ENCODE data around the gene MMD2. TPM values are rescaled to one million over a fixed set of nuclear protein-coding genes. Genes with fewer than 3 reads are reported as not detected.

MMD2 gene
- total and polyA plus RNA-seq, 2 experiments from 2014 or later, result 0.11 to 0.38 TPM

DNA sequence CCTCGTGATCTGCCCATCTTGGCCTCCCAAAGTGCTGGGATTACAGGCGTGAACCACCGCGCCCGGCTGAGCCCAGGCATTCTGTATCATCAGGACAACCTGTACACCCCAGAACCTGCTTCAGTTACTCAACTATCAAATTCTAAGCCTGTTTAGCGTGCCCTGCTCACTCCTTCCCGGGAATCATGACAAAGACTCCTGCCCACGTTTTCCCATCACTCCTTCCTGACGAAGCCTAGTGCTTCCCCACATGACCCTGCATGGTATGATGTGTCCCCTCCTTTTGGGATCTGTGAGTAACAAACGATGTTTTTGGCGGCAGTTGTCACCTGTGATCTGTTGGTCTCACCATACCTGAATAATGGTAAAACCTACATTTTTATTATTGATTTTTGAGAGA is 63.2 kb downstream of the MMD2 start:
- H2AFZ ChIP-seq, result no peak overlapping the region
- no peaks in the 10 kb centered on the region for H3K36me3 ChIP-seq (ENCODE audit: insufficient read depth)
- H3K9me2 ChIP-seq (ENCODE audit: insufficient read depth), result no peaks in the 10 kb centered on the region
- H3K4me2 ChIP-seq, result no peak overlapping the region
- no peaks in the 10 kb centered on the region for H3K36me3 Mint-ChIP-seq (ENCODE audit: low read depth)
- H3K4me3 Mint-ChIP-seq, result no peak overlapping the region
- DNase-seq (ENCODE audit: low spot score), result no peak
- 0 out of 2 replicates have a peak, but pooled peaks cover 4% of the 10 kb centered on the region for H3K4me1 ChIP-seq (ENCODE audit: insufficient read depth)
- H3K27me3 Mint-ChIP-seq (ENCODE audit: insufficient read depth, low read depth, poor library complexity), result peaks cover 2% of the 10 kb centered on the region
- TF ChIP-seq CREB1 (CRISPR knock-in tag; IDR thresholded peaks at IDR 0.05; ENCODE audit: low read depth), result no peak
- no peak for TF ChIP-seq EZH2phosphoT487 (IDR thresholded peaks at IDR 0.05; ENCODE audit: unreplicated experiment)
- TF ChIP-seq, protein P1, sequence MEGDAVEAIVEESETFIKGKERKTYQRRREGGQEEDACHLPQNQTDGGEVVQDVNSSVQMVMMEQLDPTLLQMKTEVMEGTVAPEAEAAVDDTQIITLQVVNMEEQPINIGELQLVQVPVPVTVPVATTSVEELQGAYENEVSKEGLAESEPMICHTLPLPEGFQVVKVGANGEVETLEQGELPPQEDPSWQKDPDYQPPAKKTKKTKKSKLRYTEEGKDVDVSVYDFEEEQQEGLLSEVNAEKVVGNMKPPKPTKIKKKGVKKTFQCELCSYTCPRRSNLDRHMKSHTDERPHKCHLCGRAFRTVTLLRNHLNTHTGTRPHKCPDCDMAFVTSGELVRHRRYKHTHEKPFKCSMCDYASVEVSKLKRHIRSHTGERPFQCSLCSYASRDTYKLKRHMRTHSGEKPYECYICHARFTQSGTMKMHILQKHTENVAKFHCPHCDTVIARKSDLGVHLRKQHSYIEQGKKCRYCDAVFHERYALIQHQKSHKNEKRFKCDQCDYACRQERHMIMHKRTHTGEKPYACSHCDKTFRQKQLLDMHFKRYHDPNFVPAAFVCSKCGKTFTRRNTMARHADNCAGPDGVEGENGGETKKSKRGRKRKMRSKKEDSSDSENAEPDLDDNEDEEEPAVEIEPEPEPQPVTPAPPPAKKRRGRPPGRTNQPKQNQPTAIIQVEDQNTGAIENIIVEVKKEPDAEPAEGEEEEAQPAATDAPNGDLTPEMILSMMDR (conservative IDR thresholded peaks at IDR 0.05; ENCODE audit: low read depth in 2 of 2), result no peak
- TF ChIP-seq, protein P2, sequence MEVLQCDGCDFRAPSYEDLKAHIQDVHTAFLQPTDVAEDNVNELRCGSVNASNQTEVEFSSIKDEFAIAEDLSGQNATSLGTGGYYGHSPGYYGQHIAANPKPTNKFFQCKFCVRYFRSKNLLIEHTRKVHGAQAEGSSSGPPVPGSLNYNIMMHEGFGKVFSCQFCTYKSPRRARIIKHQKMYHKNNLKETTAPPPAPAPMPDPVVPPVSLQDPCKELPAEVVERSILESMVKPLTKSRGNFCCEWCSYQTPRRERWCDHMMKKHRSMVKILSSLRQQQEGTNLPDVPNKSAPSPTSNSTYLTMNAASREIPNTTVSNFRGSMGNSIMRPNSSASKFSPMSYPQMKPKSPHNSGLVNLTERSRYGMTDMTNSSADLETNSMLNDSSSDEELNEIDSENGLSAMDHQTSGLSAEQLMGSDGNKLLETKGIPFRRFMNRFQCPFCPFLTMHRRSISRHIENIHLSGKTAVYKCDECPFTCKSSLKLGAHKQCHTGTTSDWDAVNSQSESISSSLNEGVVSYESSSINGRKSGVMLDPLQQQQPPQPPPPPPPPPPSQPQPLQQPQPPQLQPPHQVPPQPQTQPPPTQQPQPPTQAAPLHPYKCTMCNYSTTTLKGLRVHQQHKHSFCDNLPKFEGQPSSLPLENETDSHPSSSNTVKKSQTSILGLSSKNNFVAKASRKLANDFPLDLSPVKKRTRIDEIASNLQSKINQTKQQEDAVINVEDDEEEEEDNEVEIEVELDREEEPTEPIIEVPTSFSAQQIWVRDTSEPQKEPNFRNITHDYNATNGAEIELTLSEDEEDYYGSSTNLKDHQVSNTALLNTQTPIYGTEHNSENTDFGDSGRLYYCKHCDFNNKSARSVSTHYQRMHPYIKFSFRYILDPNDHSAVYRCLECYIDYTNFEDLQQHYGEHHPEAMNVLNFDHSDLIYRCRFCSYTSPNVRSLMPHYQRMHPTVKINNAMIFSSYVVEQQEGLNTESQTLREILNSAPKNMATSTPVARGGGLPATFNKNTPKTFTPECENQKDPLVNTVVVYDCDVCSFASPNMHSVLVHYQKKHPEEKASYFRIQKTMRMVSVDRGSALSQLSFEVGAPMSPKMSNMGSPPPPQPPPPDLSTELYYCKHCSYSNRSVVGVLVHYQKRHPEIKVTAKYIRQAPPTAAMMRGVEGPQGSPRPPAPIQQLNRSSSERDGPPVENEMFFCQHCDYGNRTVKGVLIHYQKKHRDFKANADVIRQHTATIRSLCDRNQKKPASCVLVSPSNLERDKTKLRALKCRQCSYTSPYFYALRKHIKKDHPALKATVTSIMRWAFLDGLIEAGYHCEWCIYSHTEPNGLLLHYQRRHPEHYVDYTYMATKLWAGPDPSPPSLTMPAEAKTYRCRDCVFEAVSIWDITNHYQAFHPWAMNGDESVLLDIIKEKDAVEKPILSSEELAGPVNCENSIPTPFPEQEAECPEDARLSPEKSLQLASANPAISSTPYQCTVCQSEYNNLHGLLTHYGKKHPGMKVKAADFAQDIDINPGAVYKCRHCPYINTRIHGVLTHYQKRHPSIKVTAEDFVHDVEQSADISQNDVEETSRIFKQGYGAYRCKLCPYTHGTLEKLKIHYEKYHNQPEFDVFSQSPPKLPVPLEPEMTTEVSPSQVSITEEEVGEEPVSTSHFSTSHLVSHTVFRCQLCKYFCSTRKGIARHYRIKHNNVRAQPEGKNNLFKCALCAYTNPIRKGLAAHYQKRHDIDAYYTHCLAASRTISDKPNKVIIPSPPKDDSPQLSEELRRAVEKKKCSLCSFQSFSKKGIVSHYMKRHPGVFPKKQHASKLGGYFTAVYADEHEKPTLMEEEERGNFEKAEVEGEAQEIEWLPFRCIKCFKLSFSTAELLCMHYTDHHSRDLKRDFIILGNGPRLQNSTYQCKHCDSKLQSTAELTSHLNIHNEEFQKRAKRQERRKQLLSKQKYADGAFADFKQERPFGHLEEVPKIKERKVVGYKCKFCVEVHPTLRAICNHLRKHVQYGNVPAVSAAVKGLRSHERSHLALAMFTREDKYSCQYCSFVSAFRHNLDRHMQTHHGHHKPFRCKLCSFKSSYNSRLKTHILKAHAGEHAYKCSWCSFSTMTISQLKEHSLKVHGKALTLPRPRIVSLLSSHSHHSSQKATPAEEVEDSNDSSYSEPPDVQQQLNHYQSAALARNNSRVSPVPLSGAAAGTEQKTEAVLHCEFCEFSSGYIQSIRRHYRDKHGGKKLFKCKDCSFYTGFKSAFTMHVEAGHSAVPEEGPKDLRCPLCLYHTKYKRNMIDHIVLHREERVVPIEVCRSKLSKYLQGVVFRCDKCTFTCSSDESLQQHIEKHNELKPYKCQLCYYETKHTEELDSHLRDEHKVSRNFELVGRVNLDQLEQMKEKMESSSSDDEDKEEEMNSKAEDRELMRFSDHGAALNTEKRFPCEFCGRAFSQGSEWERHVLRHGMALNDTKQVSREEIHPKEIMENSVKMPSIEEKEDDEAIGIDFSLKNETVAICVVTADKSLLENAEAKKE (CRISPR knock-in tag; IDR thresholded peaks at IDR 0.05), result no peak
- H3K27me3 ChIP-seq (ENCODE audit: insufficient read depth), result no peaks in the 10 kb centered on the region
- H3K9me3 Mint-ChIP-seq, result peaks cover 14% of the 10 kb centered on the region; the same call in 2 of the 3 replicates
- H3K27ac Mint-ChIP-seq, result no peak overlapping the region; the same call in 1 of the 2 replicates
- ATAC-seq, result no peak
- H3K79me2 ChIP-seq (replicated peaks; ENCODE audit: insufficient read depth), result no peaks in the 10 kb centered on the region
- no peak overlapping the region for H3K27ac ChIP-seq (ENCODE audit: low read depth)
- no peaks in the 10 kb centered on the region for H4K20me1 ChIP-seq (replicated peaks; ENCODE audit: insufficient read depth)
- no peak overlapping the region for H3K4me3 ChIP-seq
- peaks cover 4% of the 10 kb centered on the region; the same call in 1 of the 3 replicates for H3K4me1 Mint-ChIP-seq
- H3F3A ChIP-seq (replicated peaks; ENCODE audit: low read depth), result no peaks in the 10 kb centered on the region

Measured in GM23338 (cell line).